Thymus (tissue), 11 donors: ENCODE data around the gene OR2B2. TPM values are rescaled to one million over a fixed set of nuclear protein-coding genes. Genes with fewer than 3 reads are reported as not detected.

Experiments used
- DNase-seq, 9 donors: peaks; one replicate each; pipeline ENCODE4 v3.0.0-alpha.2; 2013; ENCODE audit warnings: low spot score in 9 of 9, low read depth in 6 of 9, missing footprints in 1 of 9
- H3K27ac ChIP-seq, 2 donors: one replicate each; pipeline ENCODE4 v1.5.1; 2013; ENCODE audit warnings: control low read depth in 1 of 2, low read depth in 1 of 2, low read length in 1 of 2, mild to moderate bottlenecking in 1 of 2, moderate library complexity in 1 of 2
- H3K27me3 ChIP-seq, 2 donors: one replicate each; pipeline ENCODE4 v1.5.1; 2013; ENCODE audit warnings: low read length in 1 of 2; ENCODE audit not compliant: control insufficient read depth in 2 of 2, insufficient read depth in 1 of 2
- H3K36me3 ChIP-seq, 2 donors: one replicate each; pipeline ENCODE4 v1.5.1; 2013; ENCODE audit warnings: low read length in 1 of 2, mild to moderate bottlenecking in 1 of 2, moderate library complexity in 1 of 2; ENCODE audit not compliant: control insufficient read depth in 2 of 2, insufficient read depth in 2 of 2
- H3K4me1 ChIP-seq, 2 donors: one replicate each; pipeline ENCODE4 v1.5.1; 2013; ENCODE audit warnings: low read length in 2 of 2; ENCODE audit not compliant: control insufficient read depth in 2 of 2, insufficient read depth in 2 of 2
- H3K4me3 ChIP-seq, 2 donors: one replicate each; pipeline ENCODE4 v1.5.1; 2013; ENCODE audit warnings: low read length in 2 of 2, control low read depth in 1 of 2, mild to moderate bottlenecking in 1 of 2
- H3K9me3 ChIP-seq, 2 donors: one replicate each; pipeline ENCODE4 v1.5.1; 2013; ENCODE audit warnings: low read length in 1 of 2, mild to moderate bottlenecking in 1 of 2; ENCODE audit not compliant: control insufficient read depth in 2 of 2, insufficient read depth in 1 of 2
- WGBS: extraction: QIAGEN DNeasy Blood & Tissue Kit; methylation state at CpG from one replicate; pipeline ENCODE4 v1.1.7; 2013; 5-methylcytosine and 5-hydroxymethylcytosine counted together
- polyA plus RNA-seq: library from polyadenylated mRNA; stranded (reverse); fragments of 200-250 nt; gene quantifications from one replicate; pipeline ENCODE4 v1.2.3, GENCODE V29; 2013
- total RNA-seq: library from RNA; stranded (reverse); fragments of 120-200 nt; gene quantifications from one replicate; pipeline ENCODE4 v1.2.4, GENCODE V29; 2013
- donor health status: healthy.

The OR2B2 gene
- total and polyA plus RNA-seq, 2 donors: not detected

- peak overlapping the region in 1 of 2 donors; percentile 99 for H3K27ac ChIP-seq
- WGBS: 96% methylated on average over 4 of the region's 4 CpGs
- no peak for DNase-seq
- H3K4me1 ChIP-seq: peaks cover 0 to 11% of the 10 kb centered on the region in 2 donors
- no peaks in the 10 kb centered on the region for H3K27me3 ChIP-seq
- H3K4me3 ChIP-seq: no peak overlapping the region
- no peaks in the 10 kb centered on the region for H3K36me3 ChIP-seq
- peaks cover 1 to 3% of the 10 kb centered on the region in 2 donors for H3K9me3 ChIP-seq
These were observed 15.8 kb downstream of the OR2B2 start for GRCh38 chr6:27896398-27896796.

- H3K36me3 ChIP-seq: no peaks in the 10 kb centered on the region
- H3K9me3 ChIP-seq: peaks cover 1 to 3% of the 10 kb centered on the region in 2 donors
- peak overlapping the region; percentile 95 to 99 for H3K27ac ChIP-seq
- no peaks in the 10 kb centered on the region for H3K27me3 ChIP-seq
- H3K4me1 ChIP-seq: peaks cover 0 to 16% of the 10 kb centered on the region in 2 donors
- DNase-seq: peak in 8 of 9 donors; percentile 72 to 94 (median 84)
- H3K4me3 ChIP-seq: peak overlapping the region; percentile 70 to 85
- under 1% methylated on average over 28 of the region's 28 CpGs for WGBS
These were observed 17.1 kb downstream of the OR2B2 start for GRCh38 chr6:27894839-27895762.

DNA sequence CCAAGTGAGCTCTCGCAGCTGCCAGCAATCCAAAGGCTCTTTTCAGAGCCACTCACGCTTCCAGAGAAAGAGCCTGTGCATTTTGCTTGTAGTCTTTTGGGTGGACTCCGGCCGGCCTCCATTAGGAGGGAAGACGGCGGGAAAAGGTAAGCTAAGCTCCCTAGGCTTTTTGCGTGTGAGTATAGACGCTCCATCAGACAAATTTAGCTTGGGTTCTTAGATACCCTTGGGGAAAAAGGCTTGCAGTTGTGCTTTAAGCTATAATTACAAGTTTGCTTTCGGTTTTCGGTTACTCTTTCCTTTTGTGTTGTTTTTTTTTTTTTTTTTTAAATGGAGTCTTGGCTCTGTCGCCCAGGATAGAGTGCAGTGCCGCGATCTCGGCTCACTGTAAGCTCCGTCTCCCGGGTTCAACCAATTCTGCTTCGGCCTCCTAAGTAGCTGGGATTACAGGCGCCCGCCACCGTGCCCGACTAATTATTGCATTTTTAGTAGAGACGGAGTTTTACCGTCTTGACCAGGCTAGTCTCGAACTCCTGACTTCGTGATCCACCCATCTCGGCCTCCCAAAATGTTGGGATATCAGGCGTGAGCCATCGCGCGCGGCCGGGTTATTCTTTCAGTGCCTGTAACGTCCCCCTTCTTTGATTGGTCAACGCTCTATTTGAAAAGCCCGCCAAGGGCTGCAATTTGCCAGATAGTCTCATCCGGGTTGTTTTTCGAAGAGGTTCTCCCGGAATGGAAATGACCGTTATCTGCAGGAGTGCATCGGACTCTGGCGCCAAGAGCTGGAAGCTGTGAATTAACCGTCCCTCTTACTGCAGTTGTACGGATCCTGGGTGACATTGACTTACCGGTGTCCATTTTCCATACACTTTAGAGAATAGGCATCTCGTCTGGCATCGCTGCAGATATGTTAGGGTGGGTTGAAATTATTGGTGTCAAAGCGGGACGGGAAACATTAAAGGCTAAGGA is 18.1 kb downstream of the OR2B2 start:
- Histone ChIP-seq H3K9me3 (peaks cover 1 to 3% of the 10 kb centered on the region in 2 donors), H3K4me1 (peaks cover 0 to 25% of the 10 kb centered on the region in 2 donors), H3K27me3 (no peaks in the 10 kb centered on the region), H3K27ac (peak overlapping the region; percentile 95 to 99), H3K4me3 (peak overlapping the region; percentile 70 to 85), H3K36me3 (no peaks in the 10 kb centered on the region)
- WGBS: under 1% methylated on average over 48 of the region's 48 CpGs
- peak in 8 of 9 donors; percentile 74 to 97 (median 90) for DNase-seq

- peak; percentile 93 to 100 (median 98) for DNase-seq
- peak overlapping the region; percentile 99 to 100 for H3K27ac ChIP-seq
These were observed 18.9 kb downstream of the OR2B2 start for GRCh38 chr6:27893059-27893835.

GRCh38 chr6:27892649-27893058 is 19.5 kb downstream of the OR2B2 start:
- Histone ChIP-seq H3K27ac (peak overlapping the region; percentile 99 to 100), H3K9me3 (peaks cover 1 to 3% of the 10 kb centered on the region in 2 donors), H3K36me3 (no peaks in the 10 kb centered on the region), H3K27me3 (no peaks in the 10 kb centered on the region), H3K4me1 (peaks cover 0 to 39% of the 10 kb centered on the region in 2 donors), H3K4me3 (peak overlapping the region; percentile 70 to 76)
- under 1% methylated on average over 26 of the region's 26 CpGs for WGBS
- DNase-seq: peak in 1 of 9 donors; percentile 54

More at GRCh38 chr6:27893059-27893835, 18.9 kb downstream of the OR2B2 start:
- Histone ChIP-seq H3K9me3 (peaks cover 1 to 3% of the 10 kb centered on the region in 2 donors), H3K4me1 (peaks cover 0 to 34% of the 10 kb centered on the region in 2 donors), H3K36me3 (no peaks in the 10 kb centered on the region), H3K4me3 (peak overlapping the region; percentile 70 to 85), H3K27me3 (no peaks in the 10 kb centered on the region)
- under 1% methylated on average over 41 of the region's 41 CpGs for WGBS

DNA sequence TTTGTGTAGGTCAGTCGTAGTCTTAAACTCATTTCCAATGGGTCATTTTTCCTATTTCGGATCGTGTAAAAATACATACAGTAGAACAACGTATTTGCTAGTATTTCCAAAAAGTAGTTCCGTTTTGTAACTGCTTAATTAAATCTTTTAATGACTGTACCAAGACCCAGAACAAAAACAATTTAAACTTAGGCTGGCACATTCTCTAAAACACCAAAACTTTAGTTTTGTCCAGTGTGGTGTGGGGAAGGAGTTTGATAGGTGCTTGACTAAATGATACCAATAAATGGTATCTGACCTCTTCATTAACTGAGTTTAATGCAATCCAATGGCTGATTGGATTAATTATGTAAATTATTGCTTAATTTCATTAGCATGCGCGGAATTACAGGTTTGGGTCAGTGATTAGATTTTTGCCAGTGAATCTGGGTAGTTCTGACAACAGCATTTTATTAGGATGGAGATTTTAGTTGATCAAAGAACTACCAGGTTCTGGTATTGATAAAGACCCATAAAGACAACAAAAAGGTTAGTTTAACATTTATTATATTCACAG is 20.8 kb downstream of the OR2B2 start:
- H3K36me3 ChIP-seq: no peaks in the 10 kb centered on the region
- H3K4me3 ChIP-seq: peak overlapping the region; percentile 70 to 76
- peaks cover 1 to 3% of the 10 kb centered on the region in 2 donors for H3K9me3 ChIP-seq
- peak overlapping the region; percentile 84 to 99 for H3K27ac ChIP-seq
- peak in 1 of 9 donors; percentile 55 for DNase-seq
- no peaks in the 10 kb centered on the region for H3K27me3 ChIP-seq
- peaks cover 0 to 39% of the 10 kb centered on the region in 2 donors for H3K4me1 ChIP-seq
- 48% methylated on average over 7 of the region's 7 CpGs for WGBS

DNA sequence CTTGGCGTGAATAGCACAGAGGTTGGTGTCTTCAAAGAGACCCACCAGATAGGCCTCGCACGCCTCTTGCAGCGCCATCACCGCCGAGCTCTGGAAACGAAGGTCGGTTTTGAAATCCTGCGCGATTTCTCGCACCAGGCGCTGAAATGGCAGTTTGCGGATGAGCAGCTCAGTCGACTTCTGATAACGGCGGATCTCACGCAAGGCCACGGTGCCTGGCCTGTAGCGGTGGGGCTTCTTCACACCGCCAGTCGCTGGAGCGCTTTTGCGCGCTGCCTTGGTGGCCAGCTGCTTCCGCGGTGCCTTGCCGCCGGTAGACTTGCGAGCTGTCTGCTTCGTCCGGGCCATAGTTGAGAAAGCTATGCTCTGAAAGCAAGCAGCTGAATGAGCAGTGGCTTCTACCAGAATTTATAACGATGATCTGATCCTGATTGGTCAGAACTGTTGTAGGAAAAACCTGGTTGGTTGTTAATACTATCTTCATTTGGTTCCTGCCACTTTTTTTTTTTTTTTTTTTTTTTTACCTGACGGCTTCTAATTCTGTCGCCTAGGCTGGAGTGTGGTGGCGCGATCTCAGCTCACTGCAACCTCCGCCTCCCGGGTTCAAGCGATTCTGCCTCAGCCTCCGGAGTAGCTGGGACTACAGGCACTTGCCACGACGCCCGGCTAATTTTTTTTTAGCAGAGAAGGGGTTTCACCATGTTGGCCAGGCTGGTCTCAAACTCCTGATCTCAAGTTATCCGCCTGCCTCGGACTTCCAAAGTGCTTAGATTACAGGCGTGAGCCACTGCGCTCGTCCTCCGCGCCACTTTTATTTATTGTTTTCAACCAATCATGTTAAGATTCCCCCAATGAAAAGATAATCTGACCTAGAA is 21.5 kb downstream of the OR2B2 start:
- Histone ChIP-seq H3K4me3 (peak overlapping the region; percentile 70 to 76), H3K27ac (peak overlapping the region; percentile 95 to 99), H3K27me3 (no peaks in the 10 kb centered on the region), H3K4me1 (peaks cover 0 to 34% of the 10 kb centered on the region in 2 donors), H3K9me3 (peaks cover 1 to 3% of the 10 kb centered on the region in 2 donors), H3K36me3 (no peaks in the 10 kb centered on the region)
- peak; percentile 86 to 99 (median 94) for DNase-seq
- 2% methylated on average over 50 of the region's 50 CpGs for WGBS
